ENCODE measurements around the gene ZNF430. TPM values are rescaled to one million over a fixed set of nuclear protein-coding genes. Genes with fewer than 3 reads are reported as not detected.

The ZNF430 gene
- total and polyA plus RNA-seq, 9 of the 15 experiments (the other 6 are each of a cell fraction or from before 2014, with no cell fraction given): 4.7 to 15.4 (median 9.4) TPM

DNA sequence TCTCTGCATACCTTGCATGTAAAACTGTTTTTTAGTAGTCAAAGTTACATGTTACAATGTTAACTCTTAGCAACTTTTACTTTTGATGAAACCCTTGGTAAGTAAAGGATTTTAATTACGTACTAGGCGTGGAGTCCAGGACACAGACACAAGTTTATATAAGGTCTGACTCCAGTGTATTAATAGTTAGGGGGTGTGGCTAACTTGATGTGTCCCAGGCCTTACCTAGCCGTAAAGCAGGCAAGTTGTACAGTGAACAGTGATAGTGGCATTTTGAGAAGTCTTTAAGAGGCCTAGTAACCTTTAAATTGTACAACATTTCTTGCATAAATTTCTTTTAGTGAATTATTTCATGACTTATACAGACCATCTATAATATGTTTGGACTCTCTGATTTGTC, 67.4 kb downstream of the ZNF430 start:
- no peak overlapping the region for H3K4me2 ChIP-seq (ENCODE audit: insufficient read depth, low read length)
- intact Hi-C loops (cut with micrococcal nuclease): no loop called here
- no peaks in the 10 kb centered on the region for H3K9me1 ChIP-seq (ENCODE audit: control insufficient read depth, insufficient read depth, low read length)
- no peaks in the 10 kb centered on the region for H4K20me1 ChIP-seq (replicated peaks; ENCODE audit: control insufficient read depth, insufficient read depth, low read length)
- H3K4me1 ChIP-seq (replicated peaks in 1 of 2; ENCODE audit: control insufficient read depth in 2 of 2, insufficient read depth in 2 of 2, low read length in 2 of 2): peaks cover 4 to 6% of the 10 kb centered on the region in 2 experiments; a peak in 4 of 5 replicates
- ATAC-seq (no peak), FAIRE-seq (no peak), DNase-seq (ENCODE audit: extremely low read depth in 1 of 4, low spot score in 3 of 4) (no peak)
- no peak overlapping the region for H3K4me3 ChIP-seq
- no peaks in the 10 kb centered on the region for H3K27me3 ChIP-seq (ENCODE audit: control insufficient read depth in 2 of 2, insufficient read depth in 2 of 2, low read length in 2 of 2)
- peaks cover 17% of the 10 kb centered on the region for H3K79me2 ChIP-seq (ENCODE audit: control insufficient read depth, insufficient read depth, low read length)
- no TSS peak for BruUV-seq (replicated peaks)
- peaks cover 53% of the 10 kb centered on the region; the same call in 2 of the 3 replicates for H3K36me3 ChIP-seq (ENCODE audit: control insufficient read depth, insufficient read depth, low read length)
- POLR2A ChIA-PET: no interaction called here
- H3K9ac ChIP-seq (ENCODE audit: insufficient read depth in 1 of 2, low read depth in 2 of 2, low read length in 2 of 2): no peak overlapping the region
- H2AFZ ChIP-seq (ENCODE audit: low read depth, low read length): no peak overlapping the region
- TF ChIP-seq CCNT2 (IDR thresholded peaks at IDR 0.05; ENCODE audit: borderline replicate concordance, extremely low read depth, insufficient read length, low read depth, low read length): no peak
- TF ChIP-seq, protein P1, sequence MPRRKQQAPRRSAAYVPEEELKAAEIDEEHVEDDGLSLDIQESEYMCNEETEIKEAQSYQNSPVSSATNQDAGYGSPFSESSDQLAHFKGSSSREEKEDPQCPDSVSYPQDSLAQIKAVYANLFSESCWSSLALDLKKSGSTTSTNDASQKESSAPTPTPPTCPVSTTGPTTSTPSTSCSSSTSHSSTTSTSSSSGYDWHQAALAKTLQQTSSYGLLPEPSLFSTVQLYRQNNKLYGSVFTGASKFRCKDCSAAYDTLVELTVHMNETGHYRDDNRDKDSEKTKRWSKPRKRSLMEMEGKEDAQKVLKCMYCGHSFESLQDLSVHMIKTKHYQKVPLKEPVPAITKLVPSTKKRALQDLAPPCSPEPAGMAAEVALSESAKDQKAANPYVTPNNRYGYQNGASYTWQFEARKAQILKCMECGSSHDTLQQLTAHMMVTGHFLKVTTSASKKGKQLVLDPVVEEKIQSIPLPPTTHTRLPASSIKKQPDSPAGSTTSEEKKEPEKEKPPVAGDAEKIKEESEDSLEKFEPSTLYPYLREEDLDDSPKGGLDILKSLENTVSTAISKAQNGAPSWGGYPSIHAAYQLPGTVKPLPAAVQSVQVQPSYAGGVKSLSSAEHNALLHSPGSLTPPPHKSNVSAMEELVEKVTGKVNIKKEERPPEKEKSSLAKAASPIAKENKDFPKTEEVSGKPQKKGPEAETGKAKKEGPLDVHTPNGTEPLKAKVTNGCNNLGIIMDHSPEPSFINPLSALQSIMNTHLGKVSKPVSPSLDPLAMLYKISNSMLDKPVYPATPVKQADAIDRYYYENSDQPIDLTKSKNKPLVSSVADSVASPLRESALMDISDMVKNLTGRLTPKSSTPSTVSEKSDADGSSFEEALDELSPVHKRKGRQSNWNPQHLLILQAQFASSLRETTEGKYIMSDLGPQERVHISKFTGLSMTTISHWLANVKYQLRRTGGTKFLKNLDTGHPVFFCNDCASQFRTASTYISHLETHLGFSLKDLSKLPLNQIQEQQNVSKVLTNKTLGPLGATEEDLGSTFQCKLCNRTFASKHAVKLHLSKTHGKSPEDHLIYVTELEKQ (CRISPR knock-in tag; IDR thresholded peaks at IDR 0.05): no peak
- TF ChIP-seq POLR3A (IDR thresholded peaks at IDR 0.05; ENCODE audit: borderline replicate concordance, extremely low read depth, insufficient read depth, insufficient read length): no peak
- TF ChIP-seq KLF10 (CRISPR knock-in tag; IDR thresholded peaks at IDR 0.05): no peak
- TF ChIP-seq CBX1 (IDR thresholded peaks at IDR 0.05; ENCODE audit: low read depth): no peak
- no peak for TF ChIP-seq MEF2D (tag; conservative IDR thresholded peaks at IDR 0.05; ENCODE audit: low read depth)
- TF ChIP-seq, protein P2, sequence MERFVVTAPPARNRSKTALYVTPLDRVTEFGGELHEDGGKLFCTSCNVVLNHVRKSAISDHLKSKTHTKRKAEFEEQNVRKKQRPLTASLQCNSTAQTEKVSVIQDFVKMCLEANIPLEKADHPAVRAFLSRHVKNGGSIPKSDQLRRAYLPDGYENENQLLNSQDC (CRISPR knock-in tag; IDR thresholded peaks at IDR 0.05): no peak
- TF ChIP-seq ZNF584 (CRISPR knock-in tag; IDR thresholded peaks at IDR 0.05; ENCODE audit: low read depth): no peak
- TF ChIP-seq, protein P3, sequence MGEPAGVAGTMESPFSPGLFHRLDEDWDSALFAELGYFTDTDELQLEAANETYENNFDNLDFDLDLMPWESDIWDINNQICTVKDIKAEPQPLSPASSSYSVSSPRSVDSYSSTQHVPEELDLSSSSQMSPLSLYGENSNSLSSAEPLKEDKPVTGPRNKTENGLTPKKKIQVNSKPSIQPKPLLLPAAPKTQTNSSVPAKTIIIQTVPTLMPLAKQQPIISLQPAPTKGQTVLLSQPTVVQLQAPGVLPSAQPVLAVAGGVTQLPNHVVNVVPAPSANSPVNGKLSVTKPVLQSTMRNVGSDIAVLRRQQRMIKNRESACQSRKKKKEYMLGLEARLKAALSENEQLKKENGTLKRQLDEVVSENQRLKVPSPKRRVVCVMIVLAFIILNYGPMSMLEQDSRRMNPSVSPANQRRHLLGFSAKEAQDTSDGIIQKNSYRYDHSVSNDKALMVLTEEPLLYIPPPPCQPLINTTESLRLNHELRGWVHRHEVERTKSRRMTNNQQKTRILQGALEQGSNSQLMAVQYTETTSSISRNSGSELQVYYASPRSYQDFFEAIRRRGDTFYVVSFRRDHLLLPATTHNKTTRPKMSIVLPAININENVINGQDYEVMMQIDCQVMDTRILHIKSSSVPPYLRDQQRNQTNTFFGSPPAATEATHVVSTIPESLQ (CRISPR knock-in tag; IDR thresholded peaks at IDR 0.05): no peak
- TF ChIP-seq, protein P4, sequence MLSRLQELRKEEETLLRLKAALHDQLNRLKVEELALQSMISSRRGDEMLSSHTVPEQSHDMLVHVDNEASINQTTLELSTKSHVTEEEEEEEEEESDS (CRISPR knock-in tag; IDR thresholded peaks at IDR 0.05): no peak
- 97% methylated on average over 3 of the region's 3 CpGs for WGBS (ENCODE audit: insufficient coverage, low coverage, missing lambda C conversion rate)
- no peaks in the 10 kb centered on the region for H3K9me3 ChIP-seq (replicated peaks; ENCODE audit: control insufficient read depth, insufficient read depth, low read depth, low read length)
- in situ Hi-C loops (cut with MboI): no loop called here
- H3K27ac ChIP-seq (ENCODE audit: extremely low read depth, low read depth, low read length): no peak overlapping the region
- CTCF ChIA-PET (ENCODE audit: low intra/inter-chr PET ratio): no interaction called here

Measured in K562 (cell line).